ENCODE measurements around the gene FYN.
"Not testable (repeated sequence)": the region's sequence is repeated elsewhere in the genome, so short reads cannot be mapped to it uniquely, and the experiment has no call there.

Gene FYN

GRCh38 chr6:111873178-111874024 is at the start of gene FYN:
Gene FYN (minus strand): TSS chr6:111873452. CDS start chr6:111720051, 153,401 bp downstream.
- DNase-seq (ENCODE audit: low read depth in 3 of 3): peak; percentile 99 to 100 (median 99)

DNA sequence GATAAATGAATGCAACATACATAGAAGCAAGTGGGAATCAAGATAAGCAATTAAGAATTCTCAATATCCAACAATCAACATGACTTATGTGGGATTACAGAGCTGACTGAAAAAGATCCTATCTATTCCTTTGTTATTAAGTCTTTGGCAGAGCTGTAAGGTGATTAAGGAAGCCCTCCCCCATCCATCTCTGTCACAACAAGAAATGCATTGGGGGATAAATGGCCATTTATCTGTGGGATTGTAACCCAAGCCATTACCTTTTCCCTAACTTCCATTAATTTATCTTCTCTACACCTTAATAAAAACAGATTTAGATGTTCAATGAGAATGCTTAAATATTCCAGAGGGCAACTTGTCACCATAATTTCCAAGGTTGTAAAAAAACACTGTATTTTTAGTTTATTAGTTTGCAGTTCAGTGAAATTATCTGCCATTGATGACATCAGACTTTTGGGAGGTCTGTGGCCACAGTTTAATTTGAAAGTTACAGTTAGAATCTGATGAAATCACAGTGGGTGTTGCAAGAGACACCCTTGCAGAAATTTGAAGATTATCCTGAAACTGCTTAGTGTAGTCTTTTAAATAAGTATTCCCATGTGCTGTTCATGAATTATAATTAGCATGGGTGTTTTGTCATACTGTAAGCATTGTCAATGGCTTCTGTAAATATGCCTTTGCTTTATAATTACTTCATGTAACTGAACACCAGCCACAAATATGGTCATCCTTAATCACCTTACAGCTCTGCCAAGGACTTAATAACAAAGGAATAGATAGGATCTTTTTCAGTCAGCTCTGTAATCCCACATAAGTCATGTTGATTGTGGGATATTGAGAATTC is 49.4 kb upstream of the FYN start:
- no peak for DNase-seq (ENCODE audit: low read depth in 3 of 3)

GRCh38 chr6:111921103-111921502 is 47.9 kb upstream of the FYN start:
- DNase-seq (ENCODE audit: low read depth in 3 of 3): no peak

DNA sequence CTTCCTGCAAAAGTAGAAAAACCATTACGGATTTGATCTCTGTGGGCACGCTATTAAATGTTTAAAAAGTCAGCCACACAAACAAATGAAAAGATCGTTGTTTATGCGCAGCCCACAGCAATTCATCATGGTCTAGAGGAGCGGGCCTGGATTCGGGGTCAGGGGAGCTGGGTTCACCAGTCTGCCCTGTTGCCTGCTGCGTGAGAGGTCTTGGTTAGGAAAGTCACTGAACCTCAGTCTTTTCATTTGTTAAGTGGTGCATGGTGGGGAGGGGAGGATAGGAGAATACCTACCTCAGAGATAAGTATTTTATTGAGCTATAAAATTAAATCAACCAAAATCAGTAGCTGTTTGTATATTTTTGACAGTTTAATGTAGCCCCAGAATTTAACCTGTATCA is 47.3 kb upstream of the FYN start:
- DNase-seq (ENCODE audit: low read depth in 3 of 3): no peak

GRCh38 chr6:111918825-111919224 is 45.6 kb upstream of the FYN start:
- no peak for DNase-seq (ENCODE audit: low read depth in 3 of 3)

- no peak for DNase-seq (ENCODE audit: low read depth in 3 of 3)
These were observed 43.5 kb upstream of the FYN start for GRCh38 chr6:111916747-111917146.

GRCh38 chr6:111914617-111915016 is 41.4 kb upstream of the FYN start:
- no peak for DNase-seq (ENCODE audit: low read depth in 3 of 3)

DNA sequence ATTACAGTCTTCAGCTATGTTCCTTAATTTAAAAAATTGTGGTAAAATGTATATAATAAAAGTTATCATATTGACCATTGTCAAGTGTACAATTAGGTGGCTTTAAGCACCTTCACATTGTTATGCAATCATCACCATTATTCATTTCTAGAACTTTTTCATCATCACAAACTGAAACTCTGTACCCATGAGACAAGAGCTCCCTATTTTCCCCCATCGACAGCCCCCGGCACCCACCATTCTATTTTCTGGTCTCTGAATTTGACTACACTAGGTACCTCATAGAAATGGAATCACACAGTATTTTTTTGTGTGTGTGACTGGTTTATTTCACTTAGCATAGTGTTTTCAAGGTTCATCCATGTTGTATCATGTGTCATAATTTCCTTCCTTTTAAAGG is 39.7 kb upstream of the FYN start:
- DNase-seq (ENCODE audit: low read depth in 3 of 3): no peak

DNA sequence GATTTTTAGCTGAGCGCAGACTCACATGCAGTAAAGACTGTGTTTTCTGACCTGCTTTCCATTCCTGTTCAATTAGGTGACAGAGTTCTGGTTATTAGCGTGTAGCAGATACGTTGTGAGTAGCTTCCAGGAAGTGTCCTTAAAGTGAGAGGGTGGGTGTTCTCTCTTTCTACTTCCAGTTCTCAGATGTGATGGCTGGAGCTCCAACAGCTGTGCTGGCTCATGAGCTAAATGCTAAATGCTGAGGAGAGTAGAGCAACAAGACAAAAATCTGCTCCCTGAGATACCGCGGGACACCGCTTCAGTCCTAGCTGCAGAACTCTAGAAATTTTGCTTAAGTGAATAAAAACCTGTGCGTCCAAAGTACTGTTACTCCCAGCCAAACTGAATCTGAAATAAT is 38.2 kb upstream of the FYN start:
- no peak for DNase-seq (ENCODE audit: low read depth in 3 of 3)

DNA sequence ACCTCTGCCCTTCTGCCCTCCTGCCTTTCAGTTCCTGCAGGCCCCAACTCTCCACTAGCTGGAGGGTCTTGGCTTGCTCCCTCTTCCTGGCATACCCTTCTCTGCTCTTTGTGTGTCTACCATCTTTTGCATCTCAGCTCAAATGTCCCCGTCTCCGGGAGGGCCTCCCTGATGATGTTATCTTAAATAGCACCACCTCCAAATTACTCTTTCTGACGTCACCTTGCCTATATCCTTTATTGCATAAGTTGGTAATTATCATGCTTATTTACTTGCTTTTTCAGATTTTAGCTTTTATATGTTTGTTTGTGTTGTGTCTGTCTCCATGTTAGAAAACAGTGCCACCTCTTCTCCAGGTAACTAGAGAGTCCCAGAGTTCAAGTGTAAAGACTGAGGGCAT is 36.0 kb upstream of the FYN start:
- no peak for DNase-seq (ENCODE audit: low read depth in 3 of 3)

GRCh38 chr6:111908365-111908764 is 35.1 kb upstream of the FYN start:
- DNase-seq (ENCODE audit: low read depth in 3 of 3): not testable (repeated sequence)

DNA sequence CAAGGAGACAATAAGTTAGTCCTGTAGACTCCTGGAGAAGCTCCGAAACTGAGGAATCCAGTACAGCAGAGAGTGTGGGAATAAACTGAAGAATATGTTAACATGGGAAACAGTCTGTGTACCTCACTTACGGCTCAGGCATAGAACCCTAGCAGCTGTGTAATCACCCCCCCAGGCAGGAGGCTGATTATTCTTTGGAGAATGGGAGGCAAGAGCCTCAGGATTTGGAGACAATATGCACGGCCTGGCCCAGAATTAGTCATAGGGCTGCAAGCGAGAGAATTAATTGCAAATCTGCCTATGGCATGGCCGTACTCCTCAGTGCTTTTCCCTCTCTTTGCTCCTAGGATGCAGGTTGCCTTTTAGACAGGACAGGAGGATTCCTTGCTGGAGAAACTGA is 27.5 kb upstream of the FYN start:
- DNase-seq (ENCODE audit: low read depth in 3 of 3): no peak

GRCh38 chr6:111899531-111899930 is 26.3 kb upstream of the FYN start:
- no peak for DNase-seq (ENCODE audit: low read depth in 3 of 3)

DNA sequence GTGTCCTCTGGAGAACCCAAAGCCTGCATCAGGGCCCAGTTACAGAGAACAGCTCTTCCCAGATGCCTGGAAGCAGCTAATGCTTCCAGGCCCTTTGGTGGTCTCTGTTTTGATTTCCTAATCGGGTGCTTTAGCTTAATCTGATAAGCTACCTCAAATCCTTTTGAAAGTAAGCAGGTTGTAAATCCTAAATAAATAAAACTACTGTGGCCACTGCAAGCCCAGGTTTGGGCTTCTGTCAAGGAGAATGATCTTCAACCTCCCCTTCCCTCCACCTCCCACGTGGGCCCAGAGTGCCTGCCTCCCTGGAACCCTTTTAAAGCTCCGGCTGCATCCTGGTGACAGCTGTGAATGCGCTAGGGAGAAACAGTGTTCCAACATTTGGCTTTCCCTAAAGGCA is 25.2 kb upstream of the FYN start:
- no peak for DNase-seq (ENCODE audit: low read depth in 3 of 3)

DNA sequence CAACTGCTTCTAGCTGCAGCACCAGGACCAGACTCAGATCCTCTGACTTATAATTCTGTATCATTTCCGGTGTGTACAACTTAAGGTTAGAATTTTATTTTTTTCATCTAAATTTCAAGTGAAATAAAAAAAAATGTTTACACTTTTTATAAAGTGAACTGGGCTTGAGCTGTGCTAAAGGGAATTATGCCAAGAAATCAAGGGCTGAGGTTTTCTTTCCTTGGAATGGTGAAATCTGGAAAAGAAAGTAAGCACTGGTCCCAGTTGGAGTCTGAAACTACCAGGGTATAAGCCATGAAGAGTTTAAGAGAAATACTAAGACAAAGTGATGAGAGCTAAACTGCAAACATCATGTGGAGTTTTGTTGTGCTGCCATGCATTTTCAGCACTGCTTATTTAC is 21.7 kb upstream of the FYN start:
- DNase-seq (ENCODE audit: low read depth in 3 of 3): no peak

DNA sequence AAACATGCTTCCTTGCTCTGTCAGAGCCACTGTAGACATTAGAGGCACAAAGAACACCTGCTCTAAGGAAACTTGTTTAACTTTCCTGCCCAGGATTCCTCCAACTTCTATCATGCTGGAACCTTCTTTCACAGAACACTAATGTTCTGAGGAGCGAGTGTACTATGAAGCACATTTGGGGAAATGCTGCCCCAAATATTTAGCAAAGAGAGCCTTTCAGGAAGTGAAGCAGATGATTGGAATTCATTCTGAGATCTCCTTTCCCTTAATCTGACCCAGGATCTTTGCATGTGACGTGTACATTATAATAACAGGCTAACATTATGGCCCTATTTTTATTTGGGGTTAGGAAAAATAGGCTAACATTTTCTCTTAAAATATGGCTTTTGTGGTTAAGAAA is 21.0 kb upstream of the FYN start:
- no peak for DNase-seq (ENCODE audit: low read depth in 3 of 3)

GRCh38 chr6:111892431-111892830 is 19.2 kb upstream of the FYN start:
- no peak for DNase-seq (ENCODE audit: low read depth in 3 of 3)

- DNase-seq (ENCODE audit: low read depth in 3 of 3): no peak
These were observed 17.7 kb upstream of the FYN start for GRCh38 chr6:111890988-111891387.

- no peak for DNase-seq (ENCODE audit: low read depth in 3 of 3)
These were observed 15.9 kb upstream of the FYN start for GRCh38 chr6:111888928-111889695.

- DNase-seq (ENCODE audit: low read depth in 3 of 3): not testable (repeated sequence)
These were observed 13.5 kb upstream of the FYN start for GRCh38 chr6:111886793-111887192.

DNA sequence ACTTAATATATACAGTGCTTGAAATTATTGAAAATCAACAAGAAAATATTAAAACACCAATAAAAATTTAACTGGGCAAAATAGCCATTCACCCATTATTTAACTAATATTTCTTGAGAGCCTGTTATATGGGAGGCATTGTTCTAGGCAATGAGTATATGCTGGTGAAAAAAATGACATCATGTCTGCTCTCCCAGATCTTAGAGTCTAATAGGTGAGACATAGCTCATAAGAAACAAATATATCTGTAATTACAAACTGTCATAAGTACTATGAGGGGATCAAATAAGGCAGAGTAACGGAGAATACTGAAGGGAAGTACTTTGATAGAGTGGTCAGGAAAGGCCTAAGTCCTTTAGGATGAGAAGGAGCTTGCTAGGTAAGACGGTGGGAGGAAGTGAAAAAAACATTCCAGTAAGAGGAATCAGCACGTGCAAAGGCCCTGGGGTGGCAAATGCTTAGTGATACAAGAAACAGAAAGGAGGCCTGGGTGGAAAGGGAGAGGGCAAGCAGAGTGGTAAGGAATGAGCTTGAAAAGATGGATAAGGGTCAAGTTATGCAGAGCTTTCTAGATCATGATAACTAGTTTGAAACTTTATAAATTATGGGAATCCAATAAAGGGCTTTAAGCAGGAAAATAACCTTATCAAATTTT is 12.2 kb upstream of the FYN start:
- no peak for DNase-seq (ENCODE audit: low read depth in 3 of 3)

DNA sequence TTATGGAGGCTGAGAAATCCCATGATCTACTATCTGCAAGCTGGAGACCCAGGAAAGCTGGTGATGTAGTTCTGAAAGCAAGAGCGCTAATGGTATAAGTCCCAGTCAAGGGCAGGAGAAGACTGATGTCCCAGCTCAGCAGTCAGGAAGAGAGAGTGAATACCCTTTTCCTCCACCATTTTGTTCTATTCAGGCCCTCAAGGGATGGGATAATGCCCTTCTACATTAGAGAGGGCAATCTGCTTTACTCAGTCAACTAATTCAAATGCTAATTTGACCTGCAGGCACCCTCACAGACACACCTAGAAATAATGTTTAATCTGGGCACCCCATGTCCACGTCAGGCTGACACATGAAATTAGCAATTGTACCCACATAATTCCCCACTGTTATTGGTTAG is 10.8 kb upstream of the FYN start:
- DNase-seq (ENCODE audit: low read depth in 3 of 3): no peak
